AG10803 (cell line): ENCODE results near the gene CYB561D1.

Experiments used
- DNase-seq: peaks from one replicate; pipeline ENCODE4 v3.0.0; 2010; ENCODE audit warnings: low read depth
- H3K4me3 ChIP-seq: 2 replicates; pipeline ENCODE4 v1.5.1; 2011; ENCODE audit warnings: mild to moderate bottlenecking, low read length, control low read depth
- CTCF ChIP-seq: conservative IDR thresholded peaks from 2 replicates; pipeline ENCODE4 v1.5.1; 2011; ENCODE audit warnings: mild to moderate bottlenecking, low read length, control low read depth, inconsistent platforms

CYB561D1 gene

GRCh38 chr1:109474697-109475096 is 19.2 kb upstream of the CYB561D1 start:
- DNase-seq = no peak
- H3K4me3 ChIP-seq = no peak overlapping the region
- TF ChIP-seq CTCF = no peak

- TF ChIP-seq CTCF = no peak
- DNase-seq = no peak
- no peak overlapping the region for H3K4me3 ChIP-seq
Observed at GRCh38 chr1:109475261-109475660, 18.6 kb upstream of the CYB561D1 start.

GRCh38 chr1:109476825-109477224 is 17.1 kb upstream of the CYB561D1 start:
- no peak for DNase-seq
- TF ChIP-seq CTCF = no peak
- H3K4me3 ChIP-seq = no peak overlapping the region

GRCh38 chr1:109477821-109478220 is 16.1 kb upstream of the CYB561D1 start:
- no peak for DNase-seq
- no peak for TF ChIP-seq CTCF
- H3K4me3 ChIP-seq = no peak overlapping the region

GRCh38 chr1:109478806-109479205 is 15.1 kb upstream of the CYB561D1 start:
- no peak for TF ChIP-seq CTCF
- DNase-seq = no peak
- H3K4me3 ChIP-seq = no peak overlapping the region

GRCh38 chr1:109479311-109479710 is 14.6 kb upstream of the CYB561D1 start:
- H3K4me3 ChIP-seq = no peak overlapping the region
- no peak for DNase-seq
- no peak for TF ChIP-seq CTCF

GRCh38 chr1:109479901-109480300 is 14.0 kb upstream of the CYB561D1 start:
- TF ChIP-seq CTCF = no peak
- H3K4me3 ChIP-seq = no peak overlapping the region
- DNase-seq = no peak
